ENCODE results near the gene KCTD21.
"Not testable (repeated sequence)": the region's sequence is repeated elsewhere in the genome, so short reads cannot be mapped to it uniquely, and the experiment has no call there.

Gene KCTD21

DNA sequence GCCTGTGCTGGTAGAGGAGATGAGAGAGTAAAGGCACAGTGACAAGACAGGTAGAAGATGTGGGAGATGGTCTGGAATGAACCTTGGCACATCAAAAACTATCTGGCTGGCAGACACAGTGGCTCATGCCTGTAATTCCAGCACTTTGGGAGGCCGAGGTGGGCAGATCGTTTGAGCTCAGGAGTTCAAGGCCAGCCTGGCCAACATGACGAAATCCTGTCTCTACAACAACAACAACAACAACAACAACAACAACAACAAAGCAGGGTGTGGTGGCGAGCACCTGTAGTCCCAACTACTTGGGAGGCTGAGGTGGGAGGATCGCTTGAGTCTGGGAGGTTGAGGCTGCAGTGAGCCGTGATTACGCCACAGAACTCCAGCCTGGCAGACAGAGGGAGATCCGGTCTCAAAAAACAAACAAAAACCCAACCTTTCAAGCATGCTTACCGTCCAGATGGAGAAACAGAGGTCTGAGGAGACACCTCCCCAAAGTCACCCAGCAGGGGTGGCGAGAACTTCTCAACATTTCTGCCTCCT is 11.8 kb downstream of the KCTD21 start:
- DNase-seq (ENCODE audit: low read depth in 2 of 2): no peak

DNA sequence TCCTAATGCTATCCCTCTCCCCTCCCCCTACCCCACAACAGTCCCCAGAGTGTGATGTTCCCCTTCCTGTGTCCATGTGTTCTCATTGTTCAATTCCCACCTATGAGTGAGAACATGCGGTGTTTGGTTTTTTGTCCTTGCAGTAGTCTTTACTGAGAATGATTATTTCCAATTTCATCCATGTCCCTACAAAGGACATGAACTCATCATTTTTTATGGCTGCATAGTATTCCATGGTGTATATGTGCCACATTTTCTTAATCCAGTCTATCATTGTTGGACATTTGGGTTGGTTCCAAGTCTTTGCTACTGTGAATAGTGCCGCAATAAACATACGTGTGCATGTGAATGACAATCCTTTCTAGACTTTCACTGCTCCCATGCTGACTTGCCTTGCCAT is 12.6 kb downstream of the KCTD21 start:
- DNase-seq (ENCODE audit: low read depth in 2 of 2): not testable (repeated sequence)

DNA sequence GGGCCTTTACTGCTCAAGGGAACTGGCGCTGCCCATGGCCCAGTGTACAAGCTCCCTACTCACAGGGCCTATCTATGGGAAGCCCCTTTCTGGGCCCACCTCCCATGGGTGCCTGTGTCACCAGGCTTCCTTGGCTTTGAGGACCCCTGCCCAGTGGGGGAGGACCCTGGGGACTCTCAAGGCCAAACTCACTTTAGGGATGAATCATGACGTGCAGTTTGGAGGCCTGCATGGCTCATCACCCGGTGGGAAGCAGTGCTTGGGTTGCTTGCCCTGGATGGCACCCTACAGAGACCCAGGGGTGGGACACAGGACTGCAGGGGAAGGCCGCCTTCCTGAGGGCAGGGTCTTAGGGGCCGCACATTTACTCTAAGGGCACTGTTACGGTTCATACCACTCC is 16.5 kb downstream of the KCTD21 start:
- DNase-seq (ENCODE audit: low read depth in 2 of 2): no peak

DNA sequence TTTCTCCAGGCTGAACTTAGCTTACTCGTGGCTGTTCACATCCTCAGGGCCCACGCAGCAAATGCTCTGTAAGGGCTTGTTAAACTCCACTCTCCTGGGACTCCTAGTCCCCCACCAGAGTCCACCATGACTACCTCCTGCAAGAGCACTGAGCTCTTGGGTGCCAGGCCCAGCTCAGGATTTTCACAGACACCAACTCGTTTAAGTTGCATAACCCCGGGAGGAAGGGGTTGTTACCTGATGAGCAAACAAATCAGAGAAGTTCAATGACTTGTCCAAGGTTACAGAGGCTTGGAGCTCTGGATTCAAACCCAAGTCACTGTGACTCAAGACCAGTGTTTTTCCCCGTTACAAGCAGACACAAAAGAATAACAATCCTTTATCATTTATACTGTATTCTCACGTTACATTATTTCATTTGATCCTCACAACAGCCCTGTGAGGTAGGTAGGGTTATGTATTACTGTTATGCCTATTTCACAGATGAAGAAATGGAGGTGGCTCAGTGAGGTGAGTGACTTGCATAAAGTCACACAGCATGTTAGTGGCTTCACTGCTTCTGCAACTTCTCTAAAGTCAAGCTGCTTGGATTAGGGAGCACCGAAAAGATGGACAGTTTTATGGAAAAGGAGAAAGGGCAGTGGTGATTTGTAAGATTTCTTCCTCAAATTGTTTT is 17.4 kb downstream of the KCTD21 start:
- no peak for DNase-seq (ENCODE audit: low read depth in 2 of 2)

DNA sequence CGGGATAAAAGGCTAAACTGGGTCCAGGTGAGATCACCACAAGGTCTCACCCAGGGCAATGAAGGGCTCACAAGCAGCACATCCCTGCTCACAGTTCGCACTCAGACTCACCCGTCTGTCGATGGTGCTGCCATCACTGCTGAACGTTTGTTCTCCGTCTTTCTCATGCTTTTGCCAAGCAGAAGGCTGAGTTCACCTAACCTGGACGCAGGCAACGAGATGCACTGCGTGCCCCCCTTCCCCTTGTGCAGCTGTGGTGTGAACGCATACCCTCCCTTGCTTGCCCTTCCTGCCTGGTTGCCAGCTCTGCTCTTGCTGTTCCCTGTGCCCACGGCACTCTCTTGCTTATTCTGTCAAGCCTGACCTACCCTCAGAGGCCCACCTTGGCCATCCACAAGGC is 18.0 kb downstream of the KCTD21 start:
- no peak for DNase-seq (ENCODE audit: low read depth in 2 of 2)

DNA sequence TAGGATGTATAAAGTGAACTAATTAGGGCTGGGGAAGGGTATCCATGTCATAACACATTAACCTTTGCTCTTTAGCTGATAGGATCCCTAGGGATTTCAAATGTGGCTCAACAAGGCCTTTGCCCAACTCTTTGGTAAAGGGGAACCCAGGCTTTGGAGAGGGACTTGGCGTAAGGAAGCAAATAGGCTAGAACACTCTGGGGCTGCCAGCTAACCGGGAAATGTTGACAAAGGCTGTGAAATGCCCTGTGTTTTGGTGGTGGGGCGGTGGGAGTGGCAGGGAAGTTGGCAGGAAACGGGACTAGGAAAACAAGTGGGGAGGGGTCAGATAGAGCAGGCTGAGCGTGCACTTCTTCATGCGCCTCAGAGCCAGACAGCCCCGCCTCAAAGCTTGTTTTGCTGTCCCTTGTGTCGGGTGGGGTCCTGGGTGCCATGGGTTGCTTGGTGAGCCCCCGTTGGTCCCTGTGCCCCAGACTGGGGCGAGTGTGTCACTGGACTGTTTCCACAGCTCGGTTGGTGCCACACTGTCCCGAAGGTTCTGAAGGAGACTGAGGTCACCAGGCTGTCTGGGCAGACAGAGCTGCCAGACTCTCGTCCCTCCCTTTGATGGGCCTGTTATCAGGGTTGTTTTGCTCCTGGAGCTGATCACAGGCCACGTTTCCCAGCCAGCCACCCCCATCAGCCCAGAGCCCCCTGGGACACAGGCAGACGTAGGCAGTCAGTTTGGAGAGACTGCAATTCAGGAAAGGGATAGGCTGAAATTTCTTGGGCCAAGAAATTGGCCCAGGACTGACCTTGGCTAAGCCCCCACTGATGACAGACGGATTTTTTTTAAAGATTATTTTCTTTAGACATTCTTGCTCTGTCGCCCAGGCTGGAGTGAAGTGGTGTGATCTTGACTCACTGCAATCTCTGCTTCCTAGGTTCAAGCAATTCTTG is 19.6 kb downstream of the KCTD21 start:
- DNase-seq (ENCODE audit: low read depth in 2 of 2): no peak

DNA sequence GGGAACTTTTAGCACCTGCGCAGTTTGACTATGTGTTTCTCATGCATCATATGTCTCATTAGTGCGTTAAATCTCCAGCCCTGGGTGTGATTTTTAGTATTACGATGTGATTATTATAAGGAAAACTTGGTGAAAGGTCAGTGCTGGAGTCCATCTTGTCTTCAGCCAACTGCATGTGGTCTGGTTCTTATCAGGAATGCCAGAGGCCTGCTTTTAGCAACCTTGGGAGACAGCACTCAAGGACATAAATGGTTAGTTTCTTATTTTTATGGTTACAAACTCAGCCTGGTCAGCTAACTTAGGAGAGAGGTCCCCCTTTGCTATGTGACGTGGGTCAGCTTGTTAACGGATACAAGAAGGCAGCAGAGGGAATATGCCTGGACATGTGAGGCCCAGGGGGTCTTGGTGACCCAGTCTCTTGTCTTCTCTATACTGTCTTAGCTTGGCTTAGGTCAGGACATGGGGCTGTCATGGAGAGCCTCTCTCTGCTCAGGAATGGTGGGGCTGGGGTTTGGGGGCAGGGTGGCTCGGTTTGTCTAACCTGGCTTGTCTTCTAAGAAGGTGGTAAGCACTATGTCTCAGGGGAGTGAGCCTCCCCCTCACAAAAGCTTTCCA is 21.5 kb downstream of the KCTD21 start:
- DNase-seq (ENCODE audit: low read depth in 2 of 2): no peak

DNA sequence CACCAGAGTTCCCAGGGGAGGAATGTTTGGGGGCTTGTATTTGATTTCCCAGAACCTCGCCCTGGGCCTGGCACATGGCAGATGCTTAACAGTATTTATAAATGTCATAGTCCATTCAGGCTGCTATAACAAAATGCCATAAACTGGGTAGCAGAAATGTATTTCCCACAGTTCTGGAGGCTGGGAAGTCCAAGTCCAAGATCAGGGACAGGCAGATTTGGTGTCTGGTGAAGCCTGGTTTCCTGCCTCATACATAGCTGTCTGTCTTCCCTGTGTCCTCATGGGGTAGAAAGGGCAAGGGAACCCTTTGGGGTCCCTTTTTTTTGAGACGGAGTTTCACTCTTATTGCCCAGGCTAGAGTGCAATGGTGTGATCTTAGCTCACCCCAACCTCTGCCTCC is 24.0 kb downstream of the KCTD21 start:
- no peak for DNase-seq (ENCODE audit: low read depth in 2 of 2)

DNA sequence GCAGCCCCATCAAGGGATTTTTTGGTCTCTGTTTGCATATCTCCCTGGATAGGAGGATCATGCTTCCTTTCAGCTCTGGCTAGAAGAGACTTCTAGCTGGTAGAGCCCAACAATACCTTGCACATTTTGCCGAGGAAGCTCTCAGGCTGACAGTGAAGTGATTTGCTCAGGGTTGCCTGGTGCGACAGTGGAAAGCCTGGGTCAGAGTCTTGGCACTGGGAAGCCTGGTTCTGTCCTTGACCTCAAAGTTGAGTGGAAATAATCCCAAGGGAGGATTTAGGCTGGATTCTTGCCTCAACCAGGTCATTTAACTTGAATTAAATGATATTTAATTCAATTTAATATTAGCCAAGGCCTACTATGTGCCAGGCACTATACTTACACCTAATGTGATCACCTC is 24.6 kb downstream of the KCTD21 start:
- no peak for DNase-seq (ENCODE audit: low read depth in 2 of 2)

DNA sequence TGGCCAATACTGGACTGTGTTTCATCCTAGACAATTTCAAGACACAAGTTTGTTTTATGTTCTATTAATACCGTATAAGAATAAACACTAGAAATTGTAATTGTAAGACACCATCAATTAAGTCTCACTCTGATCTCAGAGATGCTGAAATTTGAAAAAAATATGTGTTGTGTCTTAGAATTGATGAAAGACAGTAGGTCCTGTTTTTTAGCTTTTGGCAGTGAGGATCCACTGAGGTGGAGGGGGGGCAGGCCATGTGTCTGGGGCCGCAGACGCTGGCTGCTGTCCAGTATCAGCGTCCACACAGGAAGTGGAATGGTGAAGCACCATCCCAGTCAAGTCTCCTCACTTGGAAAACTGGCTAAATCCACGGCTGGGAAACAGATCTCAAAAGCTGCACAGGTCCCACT is 26.5 kb downstream of the KCTD21 start:
- DNase-seq (ENCODE audit: low read depth in 2 of 2): no peak

DNA sequence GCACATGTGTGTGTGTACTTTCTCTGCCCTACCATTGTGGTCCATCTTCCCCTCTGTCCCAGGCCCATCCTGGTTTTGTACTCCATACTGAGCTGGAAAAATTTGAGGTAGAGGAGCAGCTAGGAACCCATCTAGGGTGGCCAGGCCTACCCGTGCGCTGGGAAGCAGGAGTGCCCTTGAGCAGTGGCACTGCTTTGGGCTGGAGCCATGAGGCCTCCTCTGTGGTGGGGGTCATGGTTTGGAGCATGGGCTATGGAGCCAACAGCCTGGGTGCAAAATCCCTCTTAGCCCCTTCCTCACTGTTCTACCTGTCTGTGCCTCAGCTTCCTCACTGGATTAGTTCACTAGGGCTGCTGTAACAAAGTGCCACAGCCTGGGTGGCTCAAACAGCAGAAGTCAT is 27.1 kb downstream of the KCTD21 start:
- no peak for DNase-seq (ENCODE audit: low read depth in 2 of 2)

DNA sequence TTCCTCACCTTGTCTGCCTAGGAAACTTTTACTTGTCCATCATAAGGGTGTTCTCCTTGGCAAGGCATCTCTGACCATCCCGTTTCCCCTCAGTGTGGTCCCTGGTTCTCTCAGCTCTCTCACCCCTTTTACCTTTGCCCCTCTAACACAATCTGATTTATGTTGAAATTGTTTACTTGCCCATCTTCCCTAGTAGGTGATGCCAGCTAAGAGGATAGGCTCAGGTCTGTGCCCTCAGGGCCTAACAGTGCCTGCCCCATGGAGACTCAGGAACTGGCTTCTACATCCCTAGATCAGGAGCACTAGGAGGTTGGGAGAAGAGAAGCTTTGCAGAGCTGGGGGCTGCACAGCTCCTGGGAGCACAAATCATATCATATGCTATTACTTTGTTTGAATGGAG is 27.9 kb downstream of the KCTD21 start:
- no peak for DNase-seq (ENCODE audit: low read depth in 2 of 2)

DNA sequence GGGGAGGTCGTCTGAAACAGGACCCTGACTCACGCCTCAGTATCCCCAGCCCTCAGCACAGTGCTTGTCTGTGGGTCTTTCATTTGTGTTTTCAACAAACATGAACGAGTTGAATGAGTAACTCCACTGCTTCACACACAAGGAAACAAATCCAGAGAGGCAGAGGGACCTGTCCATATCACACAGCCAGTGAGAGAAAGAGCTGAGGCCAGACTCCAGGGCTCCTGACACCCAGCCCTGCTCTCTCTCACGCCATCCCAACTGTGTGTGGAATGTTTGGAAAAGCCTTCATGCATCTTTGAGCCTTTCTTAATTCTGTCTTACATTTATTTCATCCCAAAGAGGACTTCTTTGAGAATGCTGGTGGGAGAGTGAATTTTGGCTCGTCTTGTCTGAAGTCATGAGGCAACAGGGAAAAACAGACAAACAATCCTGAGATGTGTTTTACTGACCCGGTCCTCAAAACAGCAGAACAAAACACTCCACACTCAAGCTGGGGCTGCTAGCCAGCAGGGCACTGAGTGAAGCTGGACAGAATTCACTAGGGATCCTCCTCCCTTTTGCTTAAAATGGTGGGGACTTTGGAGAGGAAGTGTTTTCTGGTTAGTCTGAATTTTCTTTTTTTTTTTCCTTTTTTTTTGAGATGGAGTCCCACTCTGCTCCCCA is 29.3 kb downstream of the KCTD21 start:
- no peak for DNase-seq (ENCODE audit: low read depth in 2 of 2)

DNA sequence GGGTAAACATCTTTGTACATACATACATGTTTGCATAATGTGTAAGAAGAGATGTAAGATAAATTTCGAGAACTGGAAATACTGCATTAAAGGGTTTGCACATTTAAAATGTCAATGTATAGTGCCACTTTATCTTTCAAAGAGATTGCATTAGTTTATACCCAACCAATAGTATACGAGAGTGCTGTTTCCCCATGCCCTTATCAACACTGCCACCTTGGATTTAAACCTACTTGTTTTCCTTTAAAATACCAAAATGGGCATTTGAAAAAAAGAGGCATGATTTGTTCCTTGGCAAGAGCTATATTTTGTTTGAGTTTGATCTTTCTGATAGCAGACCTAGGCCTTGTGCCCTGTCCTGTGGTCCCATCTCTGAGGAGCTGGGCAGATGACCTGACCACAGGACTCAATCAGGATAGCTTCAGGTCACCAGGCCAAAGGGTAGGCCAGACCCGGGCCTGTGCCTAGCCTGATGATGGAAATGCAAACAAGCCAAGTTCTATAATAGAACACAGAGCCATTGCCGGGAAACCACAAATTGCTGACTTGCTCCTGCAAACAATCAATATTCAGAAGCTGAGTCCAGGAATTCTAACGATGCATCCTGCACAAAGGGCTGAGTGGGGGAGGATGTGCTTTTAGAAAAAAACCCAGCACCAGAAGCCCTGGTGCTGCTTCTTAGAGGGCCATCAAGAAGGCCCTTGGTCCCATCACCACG is 32.1 kb downstream of the KCTD21 start:
- DNase-seq (ENCODE audit: low read depth in 2 of 2): no peak

DNA sequence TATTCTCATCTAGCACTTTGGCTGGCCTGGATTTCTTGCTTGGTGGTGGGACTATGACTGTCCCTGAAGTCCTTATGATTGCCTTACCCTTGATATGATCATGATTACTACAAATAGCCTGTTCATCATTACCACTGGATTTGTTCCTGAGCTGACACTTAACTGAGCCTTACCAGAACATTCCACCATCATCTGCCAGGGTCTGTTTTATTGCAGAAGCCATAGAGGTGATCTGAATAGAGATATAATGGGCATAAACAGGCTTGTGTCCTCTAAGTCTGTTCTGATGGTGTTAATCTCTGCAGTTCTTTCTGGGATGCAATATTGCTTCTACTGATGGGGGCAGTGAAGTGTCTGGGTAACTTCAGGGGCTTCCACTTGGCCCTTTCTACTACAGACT is 36.6 kb downstream of the KCTD21 start:
- no peak for DNase-seq (ENCODE audit: low read depth in 2 of 2)

DNA sequence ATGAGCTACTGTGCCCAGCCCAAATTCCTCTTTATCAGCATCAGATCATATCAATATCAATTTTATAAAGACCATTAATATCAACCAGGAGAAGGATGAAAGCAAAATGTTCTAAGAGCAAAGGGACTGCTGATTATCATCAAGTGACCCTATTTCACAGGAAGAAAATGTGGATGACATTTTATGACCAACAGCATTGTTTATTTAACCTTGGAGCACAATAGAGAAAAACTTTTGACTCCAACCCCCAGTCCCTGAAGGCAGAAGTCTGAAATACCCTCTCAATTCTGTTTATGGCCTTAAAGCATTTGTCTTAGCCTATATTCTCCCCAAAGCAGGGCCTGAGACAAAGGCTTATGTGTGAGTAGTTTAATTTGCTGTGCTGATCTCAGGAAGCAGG is 37.7 kb downstream of the KCTD21 start:
- DNase-seq (ENCODE audit: low read depth in 2 of 2): no peak

DNA sequence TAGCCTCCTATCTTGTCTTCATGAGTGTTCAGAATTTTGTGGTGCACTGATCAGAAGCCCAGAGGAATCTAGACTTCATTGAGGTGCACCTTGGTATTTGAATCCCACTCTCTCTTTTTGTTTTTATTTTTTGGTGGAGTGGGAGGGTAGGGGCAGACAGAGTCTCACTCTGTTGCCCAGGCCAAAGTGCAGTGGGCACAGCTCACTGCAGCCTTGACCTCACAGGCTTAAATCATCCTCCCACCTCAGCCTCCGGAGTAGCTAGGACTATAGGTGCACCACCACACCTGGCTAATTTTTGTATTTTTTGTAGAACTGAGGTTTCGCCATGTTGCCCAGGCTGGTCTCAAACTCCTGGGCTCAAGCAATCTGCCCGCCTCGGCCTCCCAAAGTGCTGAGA is 38.1 kb downstream of the KCTD21 start:
- no peak for DNase-seq (ENCODE audit: low read depth in 2 of 2)

DNA sequence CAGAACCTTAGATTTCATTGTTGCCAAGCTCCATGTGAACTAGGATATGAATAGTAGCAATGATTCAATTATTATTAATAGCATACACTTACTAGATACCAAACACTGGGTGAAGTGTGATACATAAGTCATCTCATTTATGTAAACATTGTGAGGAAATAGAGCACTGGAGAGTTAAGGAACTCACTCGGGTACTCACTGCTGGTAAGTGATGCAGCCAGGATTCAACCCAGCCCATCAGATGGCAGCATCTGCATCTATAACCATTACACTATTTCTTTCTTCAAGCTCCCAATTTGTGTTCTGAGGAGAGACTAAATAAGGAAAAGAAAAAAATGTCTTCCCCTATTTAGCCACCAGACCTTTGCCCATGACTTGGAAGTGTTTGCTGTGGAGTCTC is 38.8 kb downstream of the KCTD21 start:
- DNase-seq (ENCODE audit: low read depth in 2 of 2): no peak

DNA sequence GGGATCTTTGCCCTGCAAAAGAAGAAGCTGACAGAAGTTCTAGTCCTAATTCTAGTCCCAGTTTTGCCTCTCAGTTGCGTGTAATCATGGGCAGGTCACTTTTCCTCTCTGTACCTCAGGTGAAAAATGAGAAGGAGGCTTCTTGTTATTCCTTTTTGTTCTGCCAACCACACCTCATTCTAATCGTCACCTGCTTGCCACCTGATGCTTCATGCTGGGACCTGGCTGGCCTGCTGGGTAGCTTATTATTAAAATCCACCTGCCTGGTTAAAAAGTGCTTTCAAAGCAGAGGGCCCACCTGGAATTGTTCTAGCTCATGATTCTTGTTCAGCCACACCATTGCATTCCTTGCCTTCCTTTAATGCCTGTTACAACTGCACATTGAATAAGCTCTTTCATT is 40.6 kb downstream of the KCTD21 start:
- DNase-seq (ENCODE audit: low read depth in 2 of 2): no peak

DNA sequence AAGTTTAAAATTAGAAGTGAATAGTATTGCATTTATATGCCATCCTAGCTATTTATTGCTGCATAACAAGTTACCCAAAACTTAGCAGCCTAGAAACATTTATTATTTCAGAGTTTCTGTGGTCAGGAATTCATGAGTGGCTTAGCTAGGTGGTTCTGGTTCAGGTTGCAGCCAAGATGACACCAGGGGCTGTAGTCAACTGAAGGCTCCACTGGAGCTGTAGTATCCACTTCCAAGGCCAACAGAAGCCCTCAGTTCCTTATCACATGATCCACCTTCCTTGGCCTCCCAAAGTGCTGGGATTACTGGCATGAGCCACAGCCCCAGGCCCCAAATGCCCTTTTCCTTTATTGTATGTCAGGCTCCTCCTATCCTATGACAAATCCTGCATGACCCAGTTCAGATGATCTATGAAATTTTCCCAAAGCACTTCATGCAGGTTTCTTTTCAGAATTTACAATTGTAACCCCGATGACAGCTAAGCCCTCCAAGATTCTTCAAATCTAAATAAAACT is 42.9 kb downstream of the KCTD21 start:
- no peak for DNase-seq (ENCODE audit: low read depth in 2 of 2)

Measured in stimulated activated CD4-positive, alpha-beta T cell treated with anti-CD3 and anti-CD28 coated beads, Interleukin-15, amount 100 ng/mL, for 48 hours (primary cell).